Neural cell (in vitro differentiated cells): ENCODE data around the gene SOAT2. TPM values are rescaled to one million over a fixed set of nuclear protein-coding genes. Genes with fewer than 3 reads are reported as not detected.

Source experiments
- H2AFZ ChIP-seq: fragments of 200-600, 300-800 bp; sonication (generic), shearing (Covaris generic); 2 replicates; pipeline ENCODE4 v1.6.0; 2014; ENCODE audit warnings: low read depth, mild to moderate bottlenecking, antibody characterized with exemption, low read length, moderate library complexity
- H3F3A ChIP-seq: fragments of 200-600 bp; shearing (Covaris generic); 2 replicates; pipeline ENCODE4 v1.6.1; 2016; ENCODE audit warnings: mild to moderate bottlenecking, moderate library complexity, mixed read lengths, antibody characterized with exemption, low read length; ENCODE audit not compliant: insufficient read depth, poor library complexity, severe bottlenecking
- H3K27ac ChIP-seq: fragments of 200-600, 300-800 bp; sonication (generic), shearing (Covaris generic); 2 replicates; pipeline ENCODE4 v1.5.1; 2014; ENCODE audit warnings: mild to moderate bottlenecking, low read length, moderate library complexity
- H3K27me3 ChIP-seq: fragments of 300-800, 200-600 bp; sonication (generic), shearing (Covaris generic); 2 replicates; pipeline ENCODE4 v1.6.0; 2014; ENCODE audit warnings: mild to moderate bottlenecking, low read depth, low read length, moderate library complexity; ENCODE audit not compliant: insufficient read depth
- H3K36me3 ChIP-seq: fragments of 300-800, 200-600 bp; sonication (generic), shearing (Covaris generic); 2 replicates; pipeline ENCODE4 v1.5.1; 2014; ENCODE audit warnings: mild to moderate bottlenecking, antibody characterized with exemption, low read length, moderate library complexity; ENCODE audit not compliant: insufficient read depth
- H3K4me2 ChIP-seq: fragments of 300-800, 200-600 bp; sonication (generic), shearing (Covaris generic); 2 replicates; pipeline ENCODE4 v1.6.0; 2014; ENCODE audit warnings: mild to moderate bottlenecking, low read length
- H3K4me3 ChIP-seq: fragments of 300-800, 200-600 bp; sonication (generic), shearing (Covaris generic); 2 replicates; pipeline ENCODE4 v1.5.1; 2014; ENCODE audit warnings: mild to moderate bottlenecking, low read length, moderate library complexity
- H3K79me2 ChIP-seq: fragments of 200-600 bp; shearing (Covaris generic); replicated peaks from 2 replicates; pipeline ENCODE4 v1.6.0; 2014; ENCODE audit warnings: mild to moderate bottlenecking, low read length, moderate library complexity; ENCODE audit not compliant: insufficient read depth
- H3K9ac ChIP-seq: fragments of 300-800, 200-600 bp; sonication (generic), shearing (Covaris generic); 2 replicates; pipeline ENCODE4 v1.6.1; 2016; ENCODE audit warnings: mild to moderate bottlenecking, low read length, mixed read lengths
- H3K9me2 ChIP-seq: fragments of 200-600 bp; shearing (Covaris generic); 2 replicates; pipeline ENCODE4 v1.6.1; 2016; ENCODE audit warnings: mild to moderate bottlenecking, low read length, mixed read lengths; ENCODE audit not compliant: insufficient read depth
- H3K9me3 ChIP-seq: fragments of 200-600, 300-800 bp; sonication (generic), shearing (Covaris generic); 2 replicates; pipeline ENCODE4 v1.6.1; 2016; ENCODE audit warnings: mild to moderate bottlenecking, mixed run types, low read length, moderate library complexity, mixed read lengths
- H4K20me1 ChIP-seq: fragments of 200-600 bp; shearing (Covaris generic); 2 replicates; pipeline ENCODE4 v1.6.1; 2016; ENCODE audit warnings: mild to moderate bottlenecking, mixed run types; ENCODE audit not compliant: insufficient read depth
- CTCF ChIP-seq: fragments of 450-650 bp; IDR thresholded peaks from 2 replicates; pipeline ENCODE4 v1.5.1; 2014; ENCODE audit warnings: antibody characterized with exemption, mild to moderate bottlenecking, moderate library complexity; ENCODE audit not compliant: poor library complexity, severe bottlenecking
- EP300 ChIP-seq: fragments of 450-650 bp; conservative IDR thresholded peaks from 2 replicates; pipeline ENCODE4 v1.6.1; 2014; ENCODE audit warnings: antibody characterized with exemption, mild to moderate bottlenecking, moderate library complexity; ENCODE audit not compliant: poor library complexity, severe bottlenecking
- EZH2 ChIP-seq: fragments of 200-600, 300-800 bp; shearing (Covaris generic), sonication (generic); IDR thresholded peaks from 2 replicates; pipeline ENCODE4 v1.6.1; 2014; ENCODE audit warnings: antibody characterized with exemption, low read length, borderline replicate concordance, mild to moderate bottlenecking; ENCODE audit not compliant: insufficient read depth, poor library complexity, severe bottlenecking
- MXI1 ChIP-seq: fragments of 450-650 bp; conservative IDR thresholded peaks from 2 replicates; pipeline ENCODE4 v1.6.1; 2014; ENCODE audit warnings: antibody characterized with exemption, mild to moderate bottlenecking; ENCODE audit not compliant: poor library complexity, severe bottlenecking
- POLR2AphosphoS5 ChIP-seq: IDR thresholded peaks from 2 replicates; pipeline ENCODE4 v1.6.1; 2012
- RAD21 ChIP-seq: fragments of 450-650 bp; conservative IDR thresholded peaks from 2 replicates; pipeline ENCODE4 v1.6.1; 2014; ENCODE audit warnings: antibody characterized with exemption, mild to moderate bottlenecking, moderate library complexity
- REST ChIP-seq: IDR thresholded peaks from 2 replicates; pipeline ENCODE4 v1.6.1; 2012; ENCODE audit warnings: borderline replicate concordance
- SMC3 ChIP-seq: fragments of 450-650 bp; conservative IDR thresholded peaks from 2 replicates; pipeline ENCODE4 v1.6.1; 2014; ENCODE audit warnings: antibody characterized with exemption, mild to moderate bottlenecking, moderate library complexity; ENCODE audit not compliant: poor library complexity
- TAF1 ChIP-seq: IDR thresholded peaks from 2 replicates; pipeline ENCODE4 v1.6.1; 2012; ENCODE audit warnings: low read depth
- polyA plus RNA-seq: library from polyadenylated mRNA; depleted of rRNA; stranded (reverse); fragments of >200 nt; gene quantifications from 2 replicates; pipeline ENCODE4 v1.2.3, GENCODE V29; 2014

Gene SOAT2
- polyA plus RNA-seq, 1 donor from 2014 or later = not detected

DNA sequence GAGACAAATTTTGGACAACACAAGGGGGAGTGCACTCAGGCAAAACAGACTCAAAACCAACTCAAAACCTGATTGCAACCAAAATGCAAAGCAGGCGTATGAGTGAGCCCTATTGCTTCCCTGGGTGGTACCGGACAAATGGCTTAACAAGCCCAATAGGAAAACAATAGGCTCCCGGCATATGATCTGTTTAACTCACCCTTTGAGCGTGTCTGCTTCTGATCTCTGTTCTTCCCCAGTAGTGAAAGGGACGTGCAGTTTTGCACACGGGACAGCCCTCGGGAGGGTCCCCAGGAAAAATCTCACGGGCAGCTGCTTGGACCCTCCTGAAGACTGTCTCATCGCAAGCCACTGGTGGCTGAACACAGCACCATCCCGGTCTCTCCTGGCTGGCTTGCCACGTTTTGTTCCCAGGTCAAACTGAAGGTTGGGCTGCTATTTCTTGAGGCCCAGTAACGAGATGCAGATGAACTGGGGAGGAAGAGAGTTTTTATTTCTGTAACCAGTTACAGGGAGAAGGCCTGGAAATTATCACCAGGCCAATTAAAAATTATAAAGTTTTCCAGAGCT, 9.9 kb downstream of the SOAT2 start:
- H3K79me2 ChIP-seq = no peaks in the 10 kb centered on the region
- no peak overlapping the region for H3K9ac ChIP-seq
- no peak overlapping the region for H3K4me2 ChIP-seq
- no peak overlapping the region for H2AFZ ChIP-seq
- H3K36me3 ChIP-seq = no peaks in the 10 kb centered on the region
- H3K9me3 ChIP-seq = no peaks in the 10 kb centered on the region
- no peaks in the 10 kb centered on the region for H3K9me2 ChIP-seq
- TF ChIP-seq CTCF (no peak), MXI1 (no peak)
- no peak overlapping the region for H3K27ac ChIP-seq
- no peak overlapping the region for H3K4me3 ChIP-seq
- H3K27me3 ChIP-seq = no peaks in the 10 kb centered on the region
- H3F3A ChIP-seq = no peaks in the 10 kb centered on the region
- no peaks in the 10 kb centered on the region for H4K20me1 ChIP-seq

GRCh38 chr12:53113951-53114350, 10.7 kb downstream of the SOAT2 start:
- H3K27me3 ChIP-seq = no peaks in the 10 kb centered on the region
- no peak for TF ChIP-seq REST
- no peak for TF ChIP-seq MXI1
- TF ChIP-seq EP300 = no peak
- no peak for TF ChIP-seq TAF1
- TF ChIP-seq EZH2 = no peak
- no peak for TF ChIP-seq POLR2AphosphoS5
- no peak for TF ChIP-seq CTCF
- TF ChIP-seq SMC3 = no peak
- TF ChIP-seq RAD21 = no peak
- no peak overlapping the region for H3K4me2 ChIP-seq
- no peaks in the 10 kb centered on the region for H3K9me3 ChIP-seq
- H3K36me3 ChIP-seq = no peaks in the 10 kb centered on the region
- no peaks in the 10 kb centered on the region for H4K20me1 ChIP-seq
- H2AFZ ChIP-seq = no peak overlapping the region
- H3K4me3 ChIP-seq = no peak overlapping the region
- no peak overlapping the region for H3K9ac ChIP-seq
- no peaks in the 10 kb centered on the region for H3F3A ChIP-seq
- no peaks in the 10 kb centered on the region for H3K9me2 ChIP-seq
- no peaks in the 10 kb centered on the region for H3K79me2 ChIP-seq
- H3K27ac ChIP-seq = no peak overlapping the region
